Stimulated activated CD8-positive, alpha-beta memory T cell treated with anti-CD3 and anti-CD28 coated beads, Interleukin-4, amount 100 ng/mL, for 4 hours (primary cell): Measurements from ENCODE around the gene DPP9.

Experiments
- DNase-seq, 2 donors: peaks; one replicate each; pipeline ENCODE4 v3.0.0-alpha.2; 2020; ENCODE audit warnings: low read depth in 2 of 2, low spot score in 1 of 2

The DPP9 gene

DNA sequence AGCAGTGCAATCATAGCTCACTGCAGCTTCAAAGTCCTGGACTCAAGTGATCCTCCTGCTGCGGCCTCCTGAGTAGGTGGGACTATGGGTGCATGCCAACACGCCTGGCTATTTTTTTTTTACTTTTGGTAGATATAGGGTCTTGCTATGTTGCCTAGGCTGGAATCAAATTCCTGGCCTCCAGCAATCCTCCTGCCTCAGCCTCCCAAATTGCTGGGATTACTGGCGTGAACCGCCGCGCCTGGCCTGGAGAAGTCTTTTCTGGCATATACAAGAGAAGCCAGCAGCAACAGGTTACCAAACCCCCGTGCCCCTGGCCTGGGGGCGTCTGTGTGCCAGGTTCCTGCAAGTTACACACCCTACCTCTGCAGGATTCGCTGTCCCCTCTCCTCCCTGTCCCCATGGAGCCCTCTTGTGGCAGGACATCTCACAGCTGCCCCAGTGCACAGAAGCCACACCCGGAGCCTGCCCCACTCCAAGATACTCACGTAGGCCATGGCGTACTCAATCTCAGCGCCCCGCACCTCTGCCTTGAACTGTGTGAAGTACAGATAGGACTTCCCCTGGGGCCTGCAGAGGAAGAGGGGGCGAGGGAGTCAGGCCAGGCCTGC lies 63.4 kb downstream of the DPP9 start:
- no peak for DNase-seq

DNA sequence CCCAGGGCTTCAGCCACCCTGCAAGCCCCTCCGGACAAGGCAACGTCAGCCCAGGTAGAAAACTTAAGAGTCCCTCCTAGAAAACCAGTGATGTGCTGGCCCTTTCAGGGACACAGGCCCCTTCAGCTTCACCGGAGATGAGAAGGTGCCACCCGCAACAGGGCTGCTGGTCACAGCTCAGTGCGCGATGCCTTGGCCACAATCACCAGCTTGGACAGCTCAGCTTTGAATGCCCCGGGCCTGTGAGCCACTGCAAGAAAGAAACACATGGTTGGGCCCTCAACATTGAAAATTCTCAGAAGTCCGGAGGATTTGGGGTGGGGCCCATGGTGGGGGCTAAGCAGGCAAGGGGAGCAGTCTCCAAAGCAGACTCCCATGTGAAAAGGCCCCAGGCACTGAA lies 65.8 kb downstream of the DPP9 start:
- DNase-seq = no peak

DNA sequence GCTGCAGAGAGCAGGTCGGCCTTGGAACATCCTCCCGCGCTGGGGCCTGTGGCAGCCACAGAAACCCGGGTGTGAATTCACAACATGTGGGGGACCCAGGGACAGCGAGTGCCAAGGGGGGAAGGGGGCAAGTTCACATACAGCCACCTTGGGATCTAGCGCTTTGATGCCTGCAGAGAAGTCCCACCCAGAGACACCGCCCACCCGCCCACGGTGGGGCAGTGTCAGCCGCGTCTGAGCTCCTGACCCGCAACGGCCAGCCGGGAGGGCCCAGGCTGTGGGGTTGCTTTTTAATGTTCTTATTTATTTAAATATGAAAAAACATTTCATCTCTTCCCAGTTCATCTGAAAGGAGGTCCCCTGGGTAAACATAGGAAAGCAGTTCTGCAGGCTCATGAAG lies 66.4 kb downstream of the DPP9 start:
- no peak for DNase-seq

DNA sequence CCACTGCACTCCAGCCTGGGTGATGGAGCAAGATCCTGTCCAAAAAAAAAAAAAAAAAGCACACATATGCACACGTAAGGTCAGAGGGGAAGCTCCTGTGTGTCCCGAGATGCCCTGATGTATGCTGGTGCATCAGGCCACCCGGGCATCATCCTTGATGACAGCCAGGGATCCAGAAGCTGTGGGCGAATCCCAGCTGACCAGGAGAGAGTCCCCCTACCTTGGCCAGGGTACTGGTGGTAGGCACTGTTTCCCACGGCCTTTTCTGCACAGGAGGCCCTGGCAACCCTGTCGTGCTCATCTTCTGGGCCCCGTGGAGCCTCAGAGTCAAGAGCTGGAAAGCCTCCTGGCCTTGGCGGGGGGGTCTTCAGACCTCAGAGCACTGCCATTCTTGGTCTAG lies 67.5 kb downstream of the DPP9 start:
- DNase-seq = no peak

DNA sequence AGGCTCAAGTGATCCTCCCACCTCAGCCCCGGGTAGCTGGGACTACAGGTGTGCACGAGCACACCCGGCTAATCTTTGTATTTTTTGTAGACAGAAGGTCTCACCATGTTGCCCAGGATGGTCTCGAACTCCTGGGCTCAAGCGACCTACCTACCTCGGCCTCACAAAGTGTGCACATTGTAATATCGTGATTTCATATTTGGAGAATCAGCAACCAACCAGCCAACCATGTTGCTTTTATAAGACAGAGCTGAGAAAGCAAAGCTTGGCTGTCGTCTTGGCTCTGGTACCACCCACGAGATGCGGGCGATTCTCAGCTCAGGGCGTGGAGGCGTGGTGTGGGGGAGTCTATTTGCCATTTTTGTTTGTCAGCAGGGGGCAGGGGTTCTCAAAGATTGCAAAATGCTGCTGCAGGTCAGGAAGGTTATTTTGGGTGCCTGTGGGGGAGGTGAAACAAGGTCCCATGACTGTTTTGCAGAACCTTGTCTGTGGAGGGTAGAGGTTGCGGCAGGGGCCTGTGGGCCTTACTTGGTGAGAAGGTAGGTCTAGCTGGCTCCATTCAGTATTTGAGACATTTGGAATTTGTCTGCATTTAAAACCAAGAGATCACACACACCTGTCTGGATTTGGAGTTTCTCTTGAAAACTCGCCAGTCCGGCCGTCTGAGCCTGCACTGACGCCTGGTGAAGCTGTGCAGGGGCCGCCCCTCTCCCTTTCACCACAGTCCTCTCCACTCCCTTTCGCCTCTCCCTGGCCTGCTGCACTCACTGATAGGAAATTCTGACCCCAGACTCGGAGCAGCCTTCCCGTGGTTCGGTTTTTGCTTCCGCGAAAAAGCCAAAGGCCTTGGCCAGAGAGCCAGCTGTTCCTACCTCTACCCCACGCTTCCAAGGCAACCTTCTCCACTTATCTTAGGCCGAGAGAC lies 68.9 kb downstream of the DPP9 start:
- DNase-seq = no peak

- DNase-seq = no peak
Measured at GRCh38 chr19:4653793-4654436, 69.7 kb downstream of the DPP9 start.

GRCh38 chr19:4652075-4652474 lies 71.6 kb downstream of the DPP9 start:
- DNase-seq = no peak

- DNase-seq = no peak
Measured at GRCh38 chr19:4650159-4650558, 73.5 kb downstream of the DPP9 start.

- DNase-seq = no peak
Measured at GRCh38 chr19:4649392-4650047, 74.1 kb downstream of the DPP9 start.

DNA sequence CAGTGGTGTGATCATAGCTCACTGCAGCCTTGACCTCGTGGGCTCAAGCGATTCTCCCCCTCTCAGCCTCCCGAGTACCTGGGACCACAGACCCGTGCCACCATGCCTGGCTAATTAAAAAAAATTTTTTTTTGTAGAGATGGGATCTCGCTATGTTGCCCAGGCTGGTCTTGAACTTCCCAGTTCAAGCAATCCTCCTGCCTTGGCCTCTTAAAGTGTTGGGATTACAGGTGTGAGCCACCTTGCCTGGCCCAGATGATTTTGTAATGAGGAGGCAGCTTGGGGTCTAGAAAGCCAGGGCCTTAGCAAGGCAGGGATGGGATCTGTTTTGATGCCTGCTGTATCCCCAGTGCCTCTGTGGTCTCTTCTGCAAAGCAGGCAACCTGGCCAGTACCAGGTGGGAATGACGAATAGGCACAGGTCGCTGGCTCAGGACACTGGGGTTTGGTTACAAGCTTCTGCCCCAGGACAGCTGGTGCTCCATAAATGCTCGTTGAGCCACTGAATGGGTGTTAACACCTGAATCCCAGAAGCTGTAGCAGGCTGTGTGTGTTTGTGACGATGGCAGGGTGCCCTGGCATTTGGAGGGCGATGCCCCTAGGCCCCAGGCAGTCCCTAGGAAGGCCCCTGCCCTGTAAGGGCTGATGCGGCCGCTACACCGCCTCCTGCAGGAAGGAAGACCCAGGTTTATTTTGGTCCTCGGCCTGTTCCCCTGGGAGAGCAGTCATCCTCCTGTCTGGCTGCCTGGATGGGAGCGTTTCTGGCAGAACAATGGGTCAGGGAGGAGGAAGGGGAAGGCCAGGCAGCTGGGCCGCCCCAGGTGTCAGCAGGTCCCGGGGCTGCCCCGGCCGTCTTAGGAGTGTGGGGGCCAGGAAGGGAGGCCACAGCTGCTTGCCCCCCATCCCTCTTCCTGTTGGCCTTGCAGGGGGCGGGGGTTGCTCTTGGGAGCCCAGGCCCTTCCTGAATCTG lies 75.7 kb downstream of the DPP9 start:
- DNase-seq = no peak

- no peak for DNase-seq
Measured at GRCh38 chr19:4645718-4646117, 77.9 kb downstream of the DPP9 start.

DNA sequence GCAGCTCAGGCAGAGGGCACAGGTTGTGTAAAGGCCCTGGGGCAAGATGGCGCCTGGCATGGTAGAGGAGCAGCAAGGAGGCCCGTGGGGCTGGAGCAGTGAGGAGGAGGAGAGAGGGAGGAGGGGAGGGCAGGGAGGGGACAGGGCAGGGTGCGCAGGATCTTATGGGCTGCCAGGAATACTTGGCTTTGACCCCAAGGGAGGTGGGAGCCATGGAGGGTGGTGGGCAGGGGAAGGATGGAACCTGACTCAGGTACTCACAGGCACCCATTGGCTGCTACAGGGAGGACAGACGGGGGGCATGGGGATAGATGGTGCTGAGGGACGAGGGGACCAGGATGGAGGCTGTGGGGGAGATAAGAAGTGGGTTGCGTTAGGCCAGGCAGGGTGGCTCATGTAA lies 81.0 kb downstream of the DPP9 start:
- DNase-seq = no peak

- DNase-seq = no peak
Measured at GRCh38 chr19:4641132-4641531, 82.5 kb downstream of the DPP9 start.

GRCh38 chr19:4640247-4641000 lies 83.2 kb downstream of the DPP9 start:
- DNase-seq = no peak

DNA sequence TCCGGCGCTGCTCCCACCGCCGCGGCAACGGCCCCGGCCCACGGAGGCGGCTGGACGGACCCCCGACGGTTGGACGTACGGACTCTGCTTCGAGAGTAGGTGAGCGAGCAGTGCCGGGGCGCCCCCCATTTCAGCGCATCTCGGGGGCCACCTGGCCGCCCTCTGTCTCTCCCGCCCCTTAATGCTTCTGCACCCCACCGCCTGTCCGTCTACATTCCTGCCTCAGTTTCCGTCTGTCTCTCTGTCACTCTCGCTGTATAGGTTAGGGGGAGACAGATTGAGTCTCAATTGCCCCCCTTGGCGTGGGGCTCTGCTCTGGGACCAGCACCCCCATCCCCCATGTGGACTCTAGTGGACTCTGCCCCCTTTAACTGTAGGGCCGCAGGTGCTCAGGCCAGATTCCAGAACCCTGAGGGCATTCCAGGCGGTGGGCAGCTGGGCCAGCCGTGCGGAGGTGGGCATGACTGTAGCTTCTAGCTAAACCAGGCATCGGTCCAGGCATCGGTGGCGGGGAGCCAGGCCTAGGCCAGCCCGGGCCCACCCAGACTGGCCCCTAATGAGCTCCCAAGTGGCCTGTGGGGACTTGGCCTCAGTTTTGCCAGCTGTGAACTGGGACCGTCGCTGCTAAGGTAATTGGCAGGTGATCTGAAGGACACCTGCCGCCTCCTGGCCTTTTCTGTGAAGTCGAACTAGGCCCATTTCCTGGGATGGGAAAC lies 84.0 kb downstream of the DPP9 start:
- no peak for DNase-seq

DNA sequence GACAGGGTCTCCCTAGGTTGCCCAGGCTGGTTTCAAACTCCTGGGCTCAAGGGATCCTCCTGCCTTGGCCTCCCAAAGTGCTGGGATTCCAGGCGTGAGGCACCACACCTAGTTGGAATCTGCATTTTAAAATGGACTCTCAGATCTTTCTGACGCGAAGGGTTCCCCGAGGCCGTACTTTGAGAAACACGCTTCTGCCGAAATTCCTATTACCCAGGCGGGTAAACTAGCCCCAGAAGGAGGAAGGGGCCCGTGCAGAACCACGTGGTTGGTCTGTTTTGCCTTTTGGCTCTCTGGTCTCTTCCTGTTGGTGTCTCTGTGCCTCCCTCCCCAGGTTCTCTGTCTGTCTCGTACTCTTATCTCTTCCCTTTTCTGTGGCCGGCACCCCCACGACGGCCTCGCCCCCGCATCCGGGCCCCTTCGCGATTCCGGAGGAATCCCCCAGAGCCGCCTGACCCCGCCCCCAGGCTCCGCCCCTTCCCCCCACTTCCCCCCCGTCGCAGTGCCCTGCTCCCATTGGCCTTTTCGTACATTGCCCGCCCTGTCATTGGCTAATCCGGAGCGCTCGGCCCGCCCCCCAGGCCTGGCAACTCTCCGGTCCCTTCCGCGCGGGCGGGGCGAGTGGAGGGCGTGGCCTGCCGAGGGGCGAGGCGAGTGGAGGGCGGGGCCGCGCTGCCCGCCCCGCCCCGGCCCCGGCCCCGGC lies 84.7 kb downstream of the DPP9 start, which contains the start of gene TNFAIP8L1:
Gene TNFAIP8L1, plus strand, starts transcription at position 689 of the 703 bp plus-strand sequence. CDS start 12,354 bp downstream, outside the sequence.
- DNase-seq = peak; percentile 98

- DNase-seq = no peak
Measured at GRCh38 chr19:4638317-4638716, 85.3 kb downstream of the DPP9 start.

- DNase-seq = no peak
Measured at GRCh38 chr19:4636761-4637160, 86.9 kb downstream of the DPP9 start.
